Measurements from ENCODE around the gene PLA2G2C. TPM values are rescaled to one million over a fixed set of nuclear protein-coding genes. Genes with fewer than 3 reads are reported as not detected.

PLA2G2C gene
- total RNA-seq, 1 experiment from 2014 or later: not detected

GRCh38 chr1:20195462-20195780, 9.1 kb upstream of the PLA2G2C start (continued):
- no peak for TF ChIP-seq PRDM15 (CRISPR knock-in tag; IDR thresholded peaks at IDR 0.05)
- TF ChIP-seq TEAD1 (CRISPR knock-in tag; IDR thresholded peaks at IDR 0.05): no peak
- no peak for TF ChIP-seq ZNF317 (CRISPR knock-in tag; IDR thresholded peaks at IDR 0.05; ENCODE audit: borderline replicate concordance, low read depth)

- H3K27ac Mint-ChIP-seq: no peak overlapping the region
- peak; percentile 68; the same call in 1 of the 2 replicates for TF ChIP-seq ZSCAN18 (CRISPR knock-in tag; IDR thresholded peaks at IDR 0.05)
- no peak for TF ChIP-seq JAZF1 (CRISPR knock-in tag; IDR thresholded peaks at IDR 0.05)
- TF ChIP-seq, protein P1, sequence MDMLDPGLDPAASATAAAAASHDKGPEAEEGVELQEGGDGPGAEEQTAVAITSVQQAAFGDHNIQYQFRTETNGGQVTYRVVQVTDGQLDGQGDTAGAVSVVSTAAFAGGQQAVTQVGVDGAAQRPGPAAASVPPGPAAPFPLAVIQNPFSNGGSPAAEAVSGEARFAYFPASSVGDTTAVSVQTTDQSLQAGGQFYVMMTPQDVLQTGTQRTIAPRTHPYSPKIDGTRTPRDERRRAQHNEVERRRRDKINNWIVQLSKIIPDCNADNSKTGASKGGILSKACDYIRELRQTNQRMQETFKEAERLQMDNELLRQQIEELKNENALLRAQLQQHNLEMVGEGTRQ (CRISPR knock-in tag; IDR thresholded peaks at IDR 0.05): no peak
- TF ChIP-seq CTCF (IDR thresholded peaks at IDR 0.05): peak; percentile 81
- H3K4me1 Mint-ChIP-seq: peaks cover 24% of the 10 kb centered on the region
- no peaks in the 10 kb centered on the region for H3K36me3 Mint-ChIP-seq
- ATAC-seq: peak; percentile 87
- peaks cover 13% of the 10 kb centered on the region for H3K27me3 Mint-ChIP-seq (ENCODE audit: low read depth)
- H3K4me3 Mint-ChIP-seq: no peak overlapping the region
- CTCF ChIA-PET: interaction anchor here (0.6 to 2.5 kb wide), 7 partner anchors 10 to 43 kb away, joined by 3 to 10 read pairs (median 5); no protein-coding TSS in a partner anchor
- POLR2A ChIA-PET: no interaction called here
- H3K9me3 Mint-ChIP-seq: no peaks in the 10 kb centered on the region
- peak; percentile 78 for DNase-seq (ENCODE audit: low spot score)
These were observed 8.6 kb upstream of the PLA2G2C start for GRCh38 chr1:20194757-20195461.

- no peaks in the 10 kb centered on the region for H3K9me3 Mint-ChIP-seq
- peaks cover 21% of the 10 kb centered on the region for H3K4me1 Mint-ChIP-seq
- no peak overlapping the region for H3K27ac Mint-ChIP-seq
- POLR2A ChIA-PET: no interaction called here
- peaks cover 13% of the 10 kb centered on the region for H3K27me3 Mint-ChIP-seq (ENCODE audit: low read depth)
- CTCF ChIA-PET: interaction anchor here (0.7 to 2.5 kb wide), 8 partner anchors 11 to 272 kb away, joined by 3 to 10 read pairs (median 6); no protein-coding TSS in a partner anchor
- DNase-seq (ENCODE audit: low spot score) (no peak), ATAC-seq (no peak)
- no peak overlapping the region; the same call in 1 of the 2 replicates for H3K4me3 Mint-ChIP-seq
- H3K36me3 Mint-ChIP-seq: no peaks in the 10 kb centered on the region
- no peak for TF ChIP-seq ZNF512 (CRISPR knock-in tag; IDR thresholded peaks at IDR 0.05; ENCODE audit: borderline replicate concordance)
- TF ChIP-seq, protein P2, sequence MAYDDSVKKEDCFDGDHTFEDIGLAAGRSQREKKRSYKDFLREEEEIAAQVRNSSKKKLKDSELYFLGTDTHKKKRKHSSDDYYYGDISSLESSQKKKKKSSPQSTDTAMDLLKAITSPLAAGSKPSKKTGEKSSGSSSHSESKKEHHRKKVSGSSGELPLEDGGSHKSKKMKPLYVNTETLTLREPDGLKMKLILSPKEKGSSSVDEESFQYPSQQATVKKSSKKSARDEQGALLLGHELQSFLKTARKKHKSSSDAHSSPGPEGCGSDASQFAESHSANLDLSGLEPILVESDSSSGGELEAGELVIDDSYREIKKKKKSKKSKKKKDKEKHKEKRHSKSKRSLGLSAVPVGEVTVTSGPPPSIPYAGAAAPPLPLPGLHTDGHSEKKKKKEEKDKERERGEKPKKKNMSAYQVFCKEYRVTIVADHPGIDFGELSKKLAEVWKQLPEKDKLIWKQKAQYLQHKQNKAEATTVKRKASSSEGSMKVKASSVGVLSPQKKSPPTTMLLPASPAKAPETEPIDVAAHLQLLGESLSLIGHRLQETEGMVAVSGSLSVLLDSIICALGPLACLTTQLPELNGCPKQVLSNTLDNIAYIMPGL (CRISPR knock-in tag; IDR thresholded peaks at IDR 0.05): no peak
- no peak for TF ChIP-seq NFYB (CRISPR knock-in tag; conservative IDR thresholded peaks at IDR 0.05; ENCODE audit: low read depth)
- TF ChIP-seq IRF2 (CRISPR knock-in tag; IDR thresholded peaks at IDR 0.05; ENCODE audit: borderline replicate concordance, low read depth): no peak
- no peak for TF ChIP-seq CTCF (IDR thresholded peaks at IDR 0.05)
- TF ChIP-seq, protein P1 (CRISPR knock-in tag; IDR thresholded peaks at IDR 0.05): no peak
- TF ChIP-seq NFE2L1 (CRISPR knock-in tag; IDR thresholded peaks at IDR 0.05): no peak
- no peak for TF ChIP-seq ZNF263 (CRISPR knock-in tag; IDR thresholded peaks at IDR 0.05; ENCODE audit: low read depth)
- TF ChIP-seq ZNF317 (CRISPR knock-in tag; IDR thresholded peaks at IDR 0.05; ENCODE audit: borderline replicate concordance, low read depth): no peak
- no peak for TF ChIP-seq GABPB1 (CRISPR knock-in tag; IDR thresholded peaks at IDR 0.05)
- TF ChIP-seq, protein P3, sequence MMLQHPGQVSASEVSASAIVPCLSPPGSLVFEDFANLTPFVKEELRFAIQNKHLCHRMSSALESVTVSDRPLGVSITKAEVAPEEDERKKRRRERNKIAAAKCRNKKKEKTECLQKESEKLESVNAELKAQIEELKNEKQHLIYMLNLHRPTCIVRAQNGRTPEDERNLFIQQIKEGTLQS (CRISPR knock-in tag; conservative IDR thresholded peaks at IDR 0.05): no peak
- no peak for TF ChIP-seq TEAD1 (CRISPR knock-in tag; IDR thresholded peaks at IDR 0.05)
- TF ChIP-seq ZNF423 (CRISPR knock-in tag; IDR thresholded peaks at IDR 0.05): no peak
These were observed 7.9 kb upstream of the PLA2G2C start for GRCh38 chr1:20194224-20194623.

All from WTC11 (cell line).